Vagina (tissue), 2 donors: Measurements from ENCODE around the gene LRRTM3.

Source experiments
- CTCF ChIP-seq, 3 experiments: fragments of 450-650 bp in 2 of 3; fragments of 200-600 bp in 1 of 3; sonication (generic) in 1 of 3; IDR thresholded peaks; one replicate each; pipeline ENCODE4 v1.5.1; 2017 to 2019; ENCODE audit warnings: antibody characterized with exemption in 3 of 3, mild to moderate bottlenecking in 2 of 3, moderate library complexity in 2 of 3
- POLR2A ChIP-seq, 2 donors: fragments of 450-650 bp; IDR thresholded peaks; one replicate each; pipeline ENCODE4 v1.6.1; 2017; ENCODE audit warnings: antibody characterized with exemption in 2 of 2, mild to moderate bottlenecking in 2 of 2, moderate library complexity in 2 of 2
- POLR2AphosphoS5 ChIP-seq, 2 donors: sonication (generic); formaldehyde crosslinking; IDR thresholded peaks; one replicate each; pipeline ENCODE4 v1.9.0; 2017; ENCODE audit warnings: antibody characterized with exemption in 2 of 2, mild to moderate bottlenecking in 2 of 2, low read depth in 1 of 2; ENCODE audit not compliant: insufficient read depth in 1 of 2

GRCh38 chr10:67088036-67088435, 162.2 kb downstream of the LRRTM3 start:
- TF ChIP-seq CTCF (IDR thresholded peaks at IDR 0.05) (no peak), POLR2AphosphoS5 (IDR thresholded peaks at IDR 0.05; ENCODE audit: insufficient read depth in 1 of 2, low read depth in 1 of 2) (no peak), POLR2A (IDR thresholded peaks at IDR 0.05) (no peak)
